H1 (cell line): ENCODE measurements around the gene KIF23. TPM values are rescaled to one million over a fixed set of nuclear protein-coding genes. Genes with fewer than 3 reads are reported as not detected.

Experiments
- CTCF ChIA-PET: fragments of 300-600 bp; sonication (Branson Sonifier 250); formaldehyde crosslinking; loops from one replicate; lab custom pipeline; 2021; ENCODE audit not compliant: partially characterized antibody; lab: Charles Lee
- POLR2A ChIA-PET: fragments of 300-600 bp; sonication (Branson Sonifier 250); formaldehyde crosslinking; loops from one replicate; lab custom pipeline; 2021; ENCODE audit warnings: inconsistent platforms; ENCODE audit not compliant: partially characterized antibody; lab: Charles Lee
- DNase-seq, 2 experiments: peaks; one replicate each; pipeline versions ENCODE4 v3.0.0 to v3.0.0-alpha.2; 2010 to 2022; ENCODE audit warnings: low spot score in 2 of 2, low read depth in 1 of 2, mixed read lengths in 1 of 2
- FAIRE-seq: peaks from 2 replicates; lab custom pipeline; 2011; peaks lifted over from hg19 to GRCh38; lab: Jason Lieb, UNC
- H2AFZ ChIP-seq: 2 replicates; pipeline ENCODE4 v1.8.1; 2012; ENCODE audit warnings: low read length, inconsistent platforms
- H2AK5ac ChIP-seq: 2 replicates; pipeline ENCODE4 v1.6.1; 2013; ENCODE audit warnings: low read depth, low read length
- H2BK120ac ChIP-seq: replicated peaks from 2 replicates; pipeline ENCODE3; 2013; ENCODE audit warnings: low read depth, low read length, inconsistent platforms
- H2BK12ac ChIP-seq: 2 replicates; pipeline ENCODE4 v1.6.1; 2013; ENCODE audit warnings: low read depth, low read length
- H2BK15ac ChIP-seq: 2 replicates; pipeline ENCODE4 v1.6.1; 2013; ENCODE audit warnings: low read length
- H2BK20ac ChIP-seq: 2 replicates; pipeline ENCODE4 v1.6.1; 2013; ENCODE audit warnings: low read length
- H2BK5ac ChIP-seq: 2 replicates; pipeline ENCODE4 v1.6.1; 2013; ENCODE audit warnings: low read depth, low read length
- H3K14ac ChIP-seq: 2 replicates; pipeline ENCODE4 v1.6.1; 2013; ENCODE audit warnings: inconsistent platforms; ENCODE audit not compliant: insufficient read length
- H3K18ac ChIP-seq: 2 replicates; pipeline ENCODE4 v1.6.1; 2013; ENCODE audit warnings: low read length; ENCODE audit errors: extremely low read depth
- H3K23ac ChIP-seq: 2 replicates; pipeline ENCODE4 v1.6.1; 2013; ENCODE audit warnings: inconsistent platforms; ENCODE audit not compliant: insufficient read length
- H3K23me2 ChIP-seq: 2 replicates; pipeline ENCODE4 v1.6.1; 2013; ENCODE audit warnings: low read depth, low read length
- H3K27ac ChIP-seq: 2 replicates; pipeline ENCODE4 v1.6.1; 2011; ENCODE audit warnings: low read depth, low read length, inconsistent platforms
- H3K27me3 ChIP-seq, 4 experiments: replicated peaks in 1 of 4; 1 replicate in 1 of 4; 2 replicates in 3 of 4; pipeline versions ENCODE4 v1.6.1 to v1.8.1; 2011 to 2013; ENCODE audit warnings: low read length in 3 of 4, mild to moderate bottlenecking in 3 of 4, inconsistent platforms in 2 of 4, mixed read lengths in 2 of 4, moderate library complexity in 1 of 4; ENCODE audit not compliant: control insufficient read depth in 3 of 4, insufficient read depth in 3 of 4; ENCODE audit errors: extremely low read depth in 1 of 4
- H3K36me3 ChIP-seq, 4 experiments: 2 replicates each; pipeline versions ENCODE4 v1.6.1 to v1.8.1; 2011 to 2013; ENCODE audit warnings: mild to moderate bottlenecking in 4 of 4, low read length in 3 of 4, moderate library complexity in 2 of 4, control low read depth in 1 of 4, inconsistent platforms in 1 of 4; ENCODE audit not compliant: insufficient read depth in 4 of 4, control insufficient read depth in 2 of 4
- H3K4ac ChIP-seq: replicated peaks from 2 replicates; pipeline ENCODE3; 2013; ENCODE audit warnings: low read length, low read depth, mixed read lengths, inconsistent platforms; ENCODE audit not compliant: insufficient read length
- H3K4me1 ChIP-seq, 4 experiments: replicated peaks in 1 of 4; 1 replicate in 1 of 4; 2 replicates in 3 of 4; pipeline versions ENCODE4 v1.6.1 to v1.8.1; 2011 to 2013; ENCODE audit warnings: low read length in 3 of 4, inconsistent platforms in 2 of 4, mixed read lengths in 1 of 4; ENCODE audit not compliant: insufficient read depth in 4 of 4, control insufficient read depth in 3 of 4
- H3K4me2 ChIP-seq, 2 experiments: 2 replicates each; pipeline versions ENCODE4 v1.6.1 to v1.8.1; 2011 to 2013; ENCODE audit warnings: low read depth in 2 of 2, low read length in 2 of 2, control low read depth in 1 of 2, inconsistent platforms in 1 of 2, mild to moderate bottlenecking in 1 of 2; ENCODE audit not compliant: insufficient read depth in 1 of 2
- H3K4me3 ChIP-seq, 4 experiments: fragments of 200-600, 300-600 bp in 1 of 4; sonication (generic), shearing (Covaris generic), sonication (Bioruptor Twin) in 1 of 4; 2 replicates each; pipeline versions ENCODE4 v1.5.1 to v1.8.1; 2011 to 2016; ENCODE audit warnings: low read length in 4 of 4, low read depth in 3 of 4, control low read depth in 2 of 4, inconsistent platforms in 2 of 4, mild to moderate bottlenecking in 2 of 4, mixed read lengths in 1 of 4, moderate library complexity in 1 of 4; ENCODE audit not compliant: insufficient read depth in 2 of 4; ENCODE audit errors: extremely low read depth in 1 of 4
- H3K56ac ChIP-seq: replicated peaks from 2 replicates; pipeline ENCODE3; 2013; ENCODE audit warnings: low read depth, mild to moderate bottlenecking, mixed read lengths, low read length, inconsistent platforms; ENCODE audit not compliant: insufficient read length
- H3K79me1 ChIP-seq: 2 replicates; pipeline ENCODE4 v1.6.1; 2013; ENCODE audit warnings: low read depth, low read length, control low read depth
- H3K79me2 ChIP-seq, 2 experiments: 2 replicates each; pipeline versions ENCODE4 v1.6.1 to v1.8.1; 2012 to 2013; ENCODE audit warnings: low read length in 2 of 2, mild to moderate bottlenecking in 2 of 2, inconsistent platforms in 1 of 2; ENCODE audit not compliant: insufficient read depth in 2 of 2, control insufficient read depth in 1 of 2
- H3K9ac ChIP-seq, 4 experiments: replicated peaks in 1 of 4; 1 replicate in 1 of 4; 2 replicates in 3 of 4; pipeline versions ENCODE4 v1.6.1 to v1.8.1; 2011 to 2013; ENCODE audit warnings: low read depth in 3 of 4, low read length in 3 of 4, control low read depth in 2 of 4, mild to moderate bottlenecking in 2 of 4, moderate library complexity in 2 of 4, inconsistent platforms in 1 of 4; ENCODE audit errors: extremely low read depth in 1 of 4
- H3K9me3 ChIP-seq, 2 experiments: 2 replicates each; pipeline versions ENCODE4 v1.6.1 to v1.8.1; 2012 to 2013; ENCODE audit warnings: mild to moderate bottlenecking in 2 of 2, moderate library complexity in 2 of 2, control low read depth in 1 of 2, inconsistent platforms in 1 of 2, low read depth in 1 of 2, low read length in 1 of 2, mixed read lengths in 1 of 2; ENCODE audit not compliant: insufficient read depth in 2 of 2
- H4K20me1 ChIP-seq, 2 experiments: replicated peaks in 1 of 2; 2 replicates each; pipeline versions ENCODE3 to v1.8.1; 2011 to 2013; ENCODE audit warnings: inconsistent platforms in 2 of 2, low read length in 2 of 2, mild to moderate bottlenecking in 1 of 2; ENCODE audit not compliant: insufficient read depth in 2 of 2, control insufficient read depth in 1 of 2
- H4K5ac ChIP-seq: 2 replicates; pipeline ENCODE4 v1.6.1; 2013; ENCODE audit warnings: low read length, low read depth, mixed read lengths, inconsistent platforms; ENCODE audit not compliant: insufficient read length
- H4K8ac ChIP-seq: 2 replicates; pipeline ENCODE4 v1.8.0; 2013; ENCODE audit warnings: mild to moderate bottlenecking, moderate library complexity, low read length, inconsistent platforms; ENCODE audit not compliant: insufficient read depth; ENCODE audit errors: extremely low read depth
- H4K91ac ChIP-seq: replicated peaks from 2 replicates; pipeline ENCODE3; 2013; ENCODE audit warnings: low read length, mixed read lengths, inconsistent platforms; ENCODE audit not compliant: insufficient read length
- CREB1 ChIP-seq: IDR thresholded peaks from 2 replicates; pipeline ENCODE4 v1.6.1; 2012; ENCODE audit warnings: inconsistent platforms
- CTCF ChIP-seq, 3 experiments: IDR thresholded peaks; 1 replicate in 2 of 3; 2 replicates in 1 of 3; pipeline versions ENCODE4 v1.5.1 to v1.6.1; 2011; ENCODE audit warnings: low read length in 3 of 3, mild to moderate bottlenecking in 3 of 3, inconsistent platforms in 2 of 3, low read depth in 1 of 3, moderate library complexity in 1 of 3; ENCODE audit not compliant: insufficient read depth in 1 of 3; ENCODE audit errors: control extremely low read depth in 1 of 3
- EP300 ChIP-seq, 2 experiments: IDR thresholded peaks; 1 replicate in 1 of 2; 2 replicates in 1 of 2; pipeline ENCODE4 v1.6.1; 2011 to 2012; ENCODE audit warnings: low read depth in 2 of 2, low read length in 2 of 2, mild to moderate bottlenecking in 2 of 2, borderline replicate concordance in 1 of 2, inconsistent platforms in 1 of 2, moderate library complexity in 1 of 2
- KDM4A ChIP-seq: IDR thresholded peaks from one replicate; pipeline ENCODE4 v1.7.1; 2012; ENCODE audit warnings: low read depth, mild to moderate bottlenecking, moderate library complexity, low read length, inconsistent platforms; ENCODE audit not compliant: severe bottlenecking
- RAD21 ChIP-seq, 2 experiments: IDR thresholded peaks in 1 of 2; conservative IDR thresholded peaks in 1 of 2; 2 replicates each; pipeline ENCODE4 v1.6.1; 2011; ENCODE audit warnings: low read depth in 2 of 2, low read length in 2 of 2, improper control_type of control experiment in 1 of 2, inconsistent platforms in 1 of 2, mild to moderate bottlenecking in 1 of 2, moderate library complexity in 1 of 2
- WGBS, 2 experiments: shearing (Covaris generic) in 1 of 2; methylation state at CpG; one replicate each; pipeline versions ENCODE4 v1.1.6 to v1.1.7; 2013 to 2015; ENCODE audit warnings: low lambda C conversion rate in 2 of 2, mixed read lengths in 2 of 2, inconsistent platforms in 1 of 2, low coverage in 1 of 2, missing lambda C conversion rate in 1 of 2; ENCODE audit not compliant: insufficient replicate concordance in 2 of 2, insufficient coverage in 1 of 2, insufficient read length in 1 of 2; ENCODE audit errors: extremely low coverage in 1 of 2, missing lambda C conversion rate in 1 of 2; 5-methylcytosine and 5-hydroxymethylcytosine counted together
- polyA plus RNA-seq, 7 experiments: library from polyadenylated mRNA; depleted of rRNA in 3 of 7; stranded (reverse) in 5 of 7; unstranded in 2 of 7; fragments of >200 nt in 5 of 7; fragments of 200-250 nt in 2 of 7; gene quantifications; 1 replicate in 5 of 7; 2 replicates in 1 of 7; 4 replicates in 1 of 7; pipeline versions ENCODE4 v1.2.1 to v1.2.3, GENCODE V29; 2011 to 2013; ENCODE audit warnings: missing spikeins in 2 of 7, mixed read lengths in 2 of 7
- total RNA-seq: library from RNA; stranded (reverse); fragmentation: NEBNext Ultra II Directional; extraction: Animal tissue kit (Norgen Biotek cat#: 25700); gene quantifications from 2 replicates; pipeline ENCODE4 v1.2.1, GENCODE V29; 2021

The KIF23 gene
- total and polyA plus RNA-seq, 2 of the 8 experiments (the other 6 are each of a cell fraction or from before 2014, with no cell fraction given), result 26.2 to 77.4 TPM

GRCh38 chr15:69380100-69380725 lies 33.9 kb upstream of the KIF23 start:
- H3K36me3 ChIP-seq, result no peaks in the 10 kb centered on the region
- H3K9ac ChIP-seq, result no peak overlapping the region
- peak in 1 of 2 experiments; percentile 55 for DNase-seq
- no peaks in the 10 kb centered on the region for H4K20me1 ChIP-seq
- H3K79me2 ChIP-seq, result no peaks in the 10 kb centered on the region
- no peak overlapping the region for H2BK5ac ChIP-seq
- H2BK120ac ChIP-seq, result no peak overlapping the region
- H3K14ac ChIP-seq, result no peak overlapping the region
- H3K9me3 ChIP-seq, result peaks cover 0 to 2% of the 10 kb centered on the region in 2 experiments; a peak in 1 of 4 replicates
- no peak overlapping the region for H3K4ac ChIP-seq
- no peak overlapping the region for H2BK20ac ChIP-seq
- H2AK5ac ChIP-seq, result no peak overlapping the region
- no peak overlapping the region for H4K8ac ChIP-seq
- H3K18ac ChIP-seq, result no peak overlapping the region
- H3K23ac ChIP-seq, result no peak overlapping the region
- H3K27me3 ChIP-seq, result no peaks in the 10 kb centered on the region
- no peaks in the 10 kb centered on the region for H3K4me1 ChIP-seq
- H2BK12ac ChIP-seq, result no peak overlapping the region
- H4K5ac ChIP-seq, result no peak overlapping the region
- WGBS, 2 experiments, result 73% methylated on average over 9 of the region's 9 CpGs; no CpG with 5 or more reads in 1 of the 2 experiments
- ChIA-PET POLR2A (interaction anchor here (1.4 kb wide), 1 partner anchor 73 kb away, joined by 3 read pairs; the partner anchor contains the start of gene RPLP1), CTCF (interaction anchor here (0.6 to 3.4 kb wide), 13 partner anchors 9 to 349 kb away, joined by 3 to 43 read pairs (median 3); no protein-coding TSS in a partner anchor)
- peak; percentile 85 for FAIRE-seq
- H3K79me1 ChIP-seq, result no peaks in the 10 kb centered on the region
- no peak overlapping the region for H2BK15ac ChIP-seq
- no peak overlapping the region for H3K27ac ChIP-seq
- H4K91ac ChIP-seq, result no peak overlapping the region
- no peaks in the 10 kb centered on the region for H3K23me2 ChIP-seq
- TF ChIP-seq KDM4A (no peak), CTCF (IDR thresholded peaks at IDR 0.05; ENCODE audit: control extremely low read depth in 1 of 3, insufficient read depth in 1 of 3, low read depth in 1 of 3, low read length in 3 of 3) (peak; percentile 59 to 76 (median 69)), RAD21 (IDR thresholded peaks at IDR 0.05 in 1 of 2, conservative IDR thresholded peaks at IDR 0.05 in 1 of 2; ENCODE audit: low read depth in 2 of 2, low read length in 2 of 2) (peak; percentile 44 to 62), EP300 (IDR thresholded peaks at IDR 0.05; ENCODE audit: borderline replicate concordance in 1 of 2, low read depth in 2 of 2, low read length in 2 of 2) (no peak), CREB1 (no peak)
- no peak overlapping the region for H3K4me2 ChIP-seq
- H3K4me3 ChIP-seq, result no peak overlapping the region
- no peak overlapping the region for H2AFZ ChIP-seq
- no peak overlapping the region for H3K56ac ChIP-seq
